ENCODE measurements around the gene PXK.

- TF ChIP-seq ZNF274 (IDR thresholded peaks at IDR 0.05; ENCODE audit: low read depth, low read length): no peak
- TF ChIP-seq SUZ12 (IDR thresholded peaks at IDR 0.05; ENCODE audit: extremely low read depth, insufficient read depth, insufficient read length): no peak
Measured at GRCh38 chr3:58298190-58298589, 34.5 kb upstream of the PXK start.
